HG02884 (cell line): Measurements from ENCODE around the gene UBE2O.

Source experiments
- ATAC-seq: cut with Tn5 transposase; IDR thresholded peaks from one replicate; pipeline ENCODE4 v1.9.1; 2021; ENCODE audit warnings: mild to moderate bottlenecking, moderate library complexity; ENCODE audit not compliant: unreplicated experiment

Gene UBE2O

DNA sequence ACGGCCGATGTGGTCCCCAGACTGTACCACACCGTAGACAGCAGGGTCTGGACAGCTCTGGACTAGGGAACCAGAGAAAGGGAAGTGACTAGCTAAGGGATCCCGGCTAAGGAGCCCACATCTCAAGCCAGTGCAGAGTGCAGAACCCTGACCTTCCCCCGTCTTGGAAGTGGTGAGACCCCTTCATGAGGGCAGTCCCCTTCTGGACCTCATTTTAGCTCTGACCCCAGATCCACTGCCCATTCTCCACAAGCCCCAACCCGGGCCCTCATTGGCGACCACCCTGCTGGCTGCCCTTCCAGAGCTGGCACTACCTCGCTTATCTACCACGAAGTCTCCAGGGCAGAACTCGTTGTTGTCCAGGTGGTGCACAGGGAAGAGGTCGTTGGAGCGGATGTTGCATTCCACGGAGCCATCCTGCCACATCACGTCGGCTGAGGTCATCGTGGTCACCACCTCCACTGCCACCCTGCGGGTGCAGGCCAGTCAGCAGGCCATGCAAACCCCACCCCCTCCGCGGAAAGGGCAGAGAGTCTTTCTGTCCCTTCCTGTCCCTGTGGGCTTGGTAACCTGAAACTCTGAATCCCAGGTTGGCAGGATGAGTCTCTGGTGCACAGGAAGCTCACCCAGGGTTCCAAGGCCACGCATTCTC, 54.3 kb downstream of the UBE2O start:
- no peak for ATAC-seq

- ATAC-seq: no peak
These were observed 55.0 kb downstream of the UBE2O start for GRCh38 chr17:76397687-76398522.

DNA sequence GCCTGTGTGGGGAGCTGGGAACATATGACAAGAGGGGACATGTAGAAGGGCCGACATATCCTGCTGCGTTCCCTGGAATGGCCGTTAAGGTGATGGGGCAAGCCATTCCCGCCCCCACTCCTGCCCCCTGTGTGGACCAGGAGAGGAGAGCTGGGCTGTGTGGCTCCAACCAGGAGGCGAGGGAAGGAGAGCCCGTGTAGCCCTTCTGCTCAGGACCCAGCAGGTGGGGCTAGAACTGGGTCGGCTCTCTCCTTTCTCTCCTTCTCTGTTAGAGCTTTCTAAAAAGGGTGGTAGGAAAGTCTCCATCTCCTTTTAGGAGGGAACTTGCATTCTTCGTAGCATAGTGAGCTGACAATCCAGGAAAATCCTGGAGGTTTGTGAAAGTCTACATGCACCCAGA, 55.8 kb downstream of the UBE2O start:
- ATAC-seq: no peak

GRCh38 chr17:76395980-76396379, 57.0 kb downstream of the UBE2O start:
- ATAC-seq: no peak

DNA sequence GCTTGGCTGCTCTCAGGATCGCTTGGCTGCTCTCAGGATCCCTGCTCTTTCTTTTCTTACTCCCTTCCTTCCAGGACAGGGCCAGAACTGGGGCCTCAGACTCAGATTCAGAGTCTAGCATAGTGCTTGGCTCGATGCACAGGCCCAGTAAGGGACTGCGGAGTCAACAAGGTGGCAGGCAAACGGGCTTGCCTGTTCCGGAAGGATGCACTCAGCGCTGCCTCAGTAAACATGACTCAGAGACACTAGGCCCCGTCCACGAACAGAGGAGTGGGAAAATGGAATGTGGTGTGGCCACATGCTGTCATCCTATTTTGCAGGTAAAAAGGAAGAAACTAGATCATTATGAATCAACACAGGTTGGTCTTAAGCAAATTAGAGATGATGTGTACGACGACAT, 58.8 kb downstream of the UBE2O start:
- ATAC-seq: no peak

DNA sequence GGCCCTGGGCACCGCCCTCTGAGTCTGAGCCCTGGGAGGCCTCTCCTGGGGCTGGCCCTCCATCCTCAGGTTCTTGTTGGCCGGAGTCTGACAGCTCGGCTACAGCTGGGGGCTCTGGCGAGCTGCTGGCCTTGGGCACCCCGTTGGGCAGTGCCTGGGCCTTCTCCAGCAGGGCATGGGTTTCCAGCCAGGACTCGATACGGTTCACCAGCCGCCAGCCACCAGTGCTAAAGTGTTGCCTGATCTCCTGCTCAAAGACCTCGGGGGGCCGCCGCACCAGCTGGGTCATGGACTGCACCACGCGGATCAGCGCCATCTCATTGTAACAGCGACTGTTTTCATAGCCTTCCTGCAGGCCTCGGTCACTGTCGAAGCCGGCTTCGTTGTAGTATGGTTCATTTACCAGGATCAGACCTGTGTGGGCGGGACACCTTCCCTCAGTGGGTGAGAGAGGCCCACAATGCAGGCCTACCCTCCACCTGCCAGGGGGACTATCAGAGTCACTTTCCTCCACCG, 61.7 kb downstream of the UBE2O start:
- ATAC-seq: no peak

DNA sequence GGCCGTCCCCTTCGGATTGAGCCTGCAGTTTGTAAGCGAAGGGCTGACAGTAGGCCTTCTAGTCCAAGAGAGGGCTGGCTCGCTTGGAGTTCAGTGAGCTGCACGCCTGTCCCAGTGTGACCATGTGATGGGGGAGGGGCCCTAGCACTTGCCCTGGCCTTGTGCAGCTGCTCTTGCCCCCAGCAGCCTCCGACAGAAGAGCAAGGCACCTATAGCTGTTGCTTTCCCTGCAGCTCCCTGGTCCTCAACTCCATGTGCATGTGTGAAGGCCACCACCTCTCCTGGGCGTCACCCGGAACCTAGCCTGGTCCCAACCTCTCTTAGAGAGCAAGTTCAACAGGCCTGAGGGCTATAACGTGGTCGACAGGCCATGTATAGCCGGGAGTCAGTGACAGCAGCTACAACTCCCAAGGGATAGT, 62.9 kb downstream of the UBE2O start:
- no peak for ATAC-seq

- no peak for ATAC-seq
These were observed 63.7 kb downstream of the UBE2O start for GRCh38 chr17:76388966-76389888.

DNA sequence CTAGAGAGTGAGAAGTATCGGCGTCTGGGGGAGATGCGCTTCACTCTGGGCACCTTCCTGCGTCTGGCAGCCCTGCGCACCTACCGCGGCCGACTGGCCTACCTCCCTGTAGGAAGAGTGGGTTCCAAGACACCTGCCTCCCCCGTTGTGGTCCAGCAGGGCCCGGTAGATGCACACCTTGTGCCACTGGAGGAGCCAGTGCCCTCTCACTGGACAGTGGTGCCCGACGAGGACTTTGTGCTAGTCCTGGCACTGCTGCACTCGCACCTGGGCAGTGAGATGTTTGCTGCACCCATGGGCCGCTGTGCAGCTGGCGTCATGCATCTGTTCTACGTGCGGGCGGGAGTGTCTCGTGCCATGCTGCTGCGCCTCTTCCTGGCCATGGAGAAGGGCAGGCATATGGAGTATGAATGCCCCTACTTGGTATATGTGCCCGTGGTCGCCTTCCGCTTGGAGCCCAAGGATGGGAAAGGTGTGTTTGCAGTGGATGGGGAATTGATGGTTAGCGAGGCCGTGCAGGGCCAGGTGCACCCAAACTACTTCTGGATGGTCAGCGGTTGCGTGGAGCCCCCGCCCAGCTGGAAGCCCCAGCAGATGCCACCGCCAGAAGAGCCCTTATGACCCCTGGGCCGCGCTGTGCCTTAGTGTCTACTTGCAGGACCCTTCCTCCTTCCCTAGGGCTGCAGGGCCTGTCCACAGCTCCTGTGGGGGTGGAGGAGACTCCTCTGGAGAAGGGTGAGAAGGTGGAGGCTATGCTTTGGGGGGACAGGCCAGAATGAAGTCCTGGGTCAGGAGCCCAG, 65.8 kb downstream of the UBE2O start:
- no peak for ATAC-seq

- ATAC-seq: no peak
These were observed 66.8 kb downstream of the UBE2O start for GRCh38 chr17:76385892-76386786.

GRCh38 chr17:76384987-76385891, 67.7 kb downstream of the UBE2O start:
- no peak for ATAC-seq

GRCh38 chr17:76384222-76384986, 68.5 kb downstream of the UBE2O start, which contains the start of gene SPHK1:
SPHK1 (plus strand) TSS chr17:76384609; CDS start chr17:76385645, 1,036 bp downstream.
- ATAC-seq: peak; percentile 53

- peak; percentile 16 for ATAC-seq
These were observed 69.3 kb downstream of the UBE2O start for GRCh38 chr17:76383546-76384221.

DNA sequence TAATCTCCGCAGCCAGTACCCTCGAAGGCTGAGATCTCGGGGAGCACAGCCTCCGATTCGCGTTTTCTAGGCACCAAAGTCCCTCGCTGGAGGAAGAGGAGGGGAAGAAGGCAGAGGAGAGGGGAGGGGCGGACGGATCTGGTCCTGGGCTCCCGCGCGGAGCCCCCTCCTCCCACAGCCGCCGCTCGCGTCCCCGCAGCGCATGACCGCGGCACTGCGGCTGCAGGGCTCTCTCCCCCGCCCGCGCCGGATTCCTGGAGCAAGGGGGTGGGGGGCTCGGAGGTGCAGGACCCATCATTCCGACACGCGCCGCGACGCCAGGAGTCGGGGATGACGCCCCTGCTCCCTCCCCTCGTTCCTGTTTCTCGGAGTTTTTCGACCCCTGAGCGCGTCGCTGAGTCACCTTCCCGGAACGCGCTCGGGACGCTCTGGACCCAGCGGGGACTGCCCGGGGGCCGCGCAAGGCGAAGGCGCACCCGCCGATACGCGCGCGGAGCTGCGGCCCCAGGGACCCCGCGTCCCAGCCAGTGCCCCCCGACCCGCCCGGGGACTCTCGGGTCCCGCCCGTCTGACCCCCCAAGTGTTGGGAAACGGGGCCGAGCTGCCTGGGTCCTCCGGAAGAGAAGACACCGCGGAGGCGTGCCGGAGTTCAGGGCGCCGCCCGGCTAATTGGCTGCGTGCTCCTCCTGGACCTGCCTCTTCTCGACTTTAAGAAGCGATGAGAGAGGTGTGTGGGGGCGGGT, 70.0 kb downstream of the UBE2O start:
- no peak for ATAC-seq

DNA sequence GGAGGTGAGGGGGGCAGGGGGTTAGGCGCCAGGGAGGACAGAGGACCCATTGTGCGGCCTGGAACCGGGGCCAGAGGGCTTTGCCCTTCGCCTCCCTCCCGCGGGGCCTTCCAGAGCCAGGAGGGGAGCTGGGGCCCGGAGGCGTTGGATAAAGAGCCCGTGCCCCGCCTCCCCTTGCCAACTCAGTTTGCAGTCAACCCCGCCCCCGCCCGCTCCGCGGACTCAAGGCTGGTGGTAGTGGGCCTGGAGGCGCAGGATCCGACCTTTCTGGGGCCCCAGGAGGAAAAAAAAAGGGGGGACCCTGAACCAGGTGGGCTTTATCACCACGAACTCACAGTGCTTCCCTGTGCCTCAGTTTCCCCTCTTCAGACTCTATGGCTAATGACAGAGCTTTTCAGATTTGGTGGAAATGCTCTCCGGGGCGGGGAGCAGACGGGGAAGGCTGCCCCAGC, 70.6 kb downstream of the UBE2O start:
- ATAC-seq: no peak
